GM18505 (cell line): ENCODE data around the gene ZNF641.
A peak's percentile ranks its signal among the peaks of the same experiment; 100 is the strongest.

ENCODE experiments used
- ATAC-seq: cut with Tn5 transposase; IDR thresholded peaks from one replicate; pipeline ENCODE4 v1.9.1; 2021; ENCODE audit not compliant: unreplicated experiment
- POLR2A ChIP-seq: IDR thresholded peaks from 4 replicates; pipeline ENCODE4 v1.6.1; 2011; ENCODE audit warnings: borderline replicate concordance; ENCODE audit not compliant: insufficient read depth, insufficient read length; ENCODE audit errors: extremely low read depth

Gene ZNF641

DNA sequence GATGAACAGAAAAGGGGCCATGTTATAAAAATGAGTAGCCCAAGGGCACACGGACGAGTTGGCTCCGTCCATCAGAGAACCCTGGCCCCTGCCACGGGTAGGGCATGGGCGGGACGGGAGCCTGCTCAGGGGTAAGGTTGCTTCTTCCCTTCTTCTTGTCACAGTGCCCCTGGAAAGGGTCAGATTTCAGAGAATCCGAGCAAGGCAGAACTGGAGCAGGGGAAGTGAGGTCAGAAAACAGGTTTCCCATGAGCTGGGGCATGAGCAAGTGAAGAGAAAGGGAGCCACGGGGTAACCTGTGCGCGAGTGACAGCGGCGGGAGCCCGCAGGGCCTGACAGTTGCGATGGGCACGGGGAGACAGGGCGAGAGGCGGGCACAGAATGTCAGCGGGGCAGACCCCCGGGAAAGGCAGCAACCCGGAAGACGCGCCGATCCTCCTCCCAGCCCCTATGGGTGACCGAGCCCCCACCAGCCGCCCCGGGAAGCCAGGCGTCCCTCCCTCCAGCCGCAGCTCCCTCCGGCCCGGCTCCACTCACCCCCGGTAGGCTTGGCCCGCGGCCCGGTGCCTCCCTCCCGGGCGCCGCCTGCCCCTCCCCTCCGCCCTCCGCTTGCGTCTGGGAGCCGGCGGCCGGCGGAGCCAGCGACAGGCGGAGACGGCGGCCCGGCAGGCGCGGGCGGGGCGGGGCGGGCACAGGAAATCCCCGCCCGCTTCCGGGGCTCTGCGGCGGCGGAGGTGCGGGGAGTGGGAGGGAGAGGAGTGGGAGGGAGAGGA lies at the start of gene ZNF641:
Gene ZNF641 (minus strand): TSS at position 671 of the 773 bp plus-strand sequence. CDS start 2,829 bp downstream, outside the sequence.
- ATAC-seq = peak; percentile 82

GRCh38 chr12:48390026-48390425 lies 39.3 kb upstream of the ZNF641 start:
- no peak for TF ChIP-seq POLR2A
- no peak for ATAC-seq

More for the DNA sequence above, at the start of gene ZNF641:
- peak; percentile 72 for TF ChIP-seq POLR2A

GRCh38 chr12:48389409-48389808 lies 38.7 kb upstream of the ZNF641 start:
- no peak for ATAC-seq
- no peak for TF ChIP-seq POLR2A

DNA sequence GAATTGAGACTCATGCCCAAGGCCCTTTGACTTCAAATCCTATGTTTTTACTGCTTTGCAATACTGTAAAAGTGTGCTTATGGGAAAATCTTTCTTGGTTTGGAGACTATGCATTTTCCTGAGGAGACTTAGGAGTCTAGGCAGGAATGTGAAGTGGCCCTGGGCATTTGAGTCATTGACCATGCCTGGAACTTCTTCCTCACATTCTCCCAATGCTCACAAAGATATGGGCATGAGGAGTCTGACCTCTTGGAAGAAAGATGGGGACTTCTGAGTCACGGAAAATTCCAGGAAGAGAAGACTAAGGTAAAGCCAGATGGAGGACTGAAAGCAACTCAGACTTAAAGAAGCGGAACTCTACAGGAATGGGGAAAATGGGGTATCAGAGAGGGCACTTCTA lies 38.2 kb upstream of the ZNF641 start:
- no peak for TF ChIP-seq POLR2A
- ATAC-seq = no peak

GRCh38 chr12:48388460-48388859 lies 37.7 kb upstream of the ZNF641 start:
- no peak for ATAC-seq
- TF ChIP-seq POLR2A = no peak

DNA sequence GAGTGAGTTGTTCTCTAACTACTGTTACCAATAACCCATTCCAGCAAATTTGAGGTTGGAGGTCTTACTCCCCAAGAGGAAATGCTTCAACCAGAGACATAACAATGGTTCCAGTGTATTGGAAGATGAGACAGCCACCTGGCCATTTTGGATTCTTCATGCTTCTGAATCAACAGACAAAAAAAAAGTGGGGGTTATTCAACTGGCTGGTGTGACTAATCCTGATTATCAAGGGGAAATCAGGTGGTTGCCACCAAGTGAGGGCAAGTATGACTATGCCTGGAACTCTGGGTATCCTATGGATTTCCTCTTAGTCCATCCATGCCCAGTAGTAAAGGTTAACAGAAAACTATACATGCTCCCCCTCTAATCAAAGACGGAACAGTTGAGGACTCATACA lies 29.9 kb upstream of the ZNF641 start:
- no peak for ATAC-seq

GRCh38 chr12:48379794-48380193 lies 29.1 kb upstream of the ZNF641 start:
- no peak for ATAC-seq
- TF ChIP-seq POLR2A = no peak

More for the DNA sequence above, 29.9 kb upstream of the ZNF641 start:
- no peak for TF ChIP-seq POLR2A

GRCh38 chr12:48377646-48378045 lies 26.9 kb upstream of the ZNF641 start:
- no peak for ATAC-seq
- TF ChIP-seq POLR2A = no peak

DNA sequence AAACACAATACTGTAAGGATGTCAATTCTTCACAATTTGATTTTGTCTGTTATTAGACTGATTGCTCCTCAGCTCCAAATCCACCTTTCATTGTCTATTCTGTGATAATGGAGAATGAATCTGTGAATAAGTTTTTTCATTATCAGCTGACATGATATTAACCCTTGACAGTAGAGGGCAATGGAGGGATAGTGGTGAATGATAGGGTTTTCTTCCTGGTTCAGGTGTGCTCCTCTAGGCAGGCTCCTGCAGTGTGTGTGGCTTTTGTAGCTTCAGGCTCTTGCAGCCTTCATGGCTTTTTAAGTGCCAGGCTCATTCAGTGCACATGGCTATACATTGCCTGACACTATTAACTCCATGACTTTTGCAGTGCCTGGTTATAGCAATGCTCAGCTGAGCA lies 23.4 kb upstream of the ZNF641 start:
- no peak for TF ChIP-seq POLR2A
- no peak for ATAC-seq

- ATAC-seq = no peak
- TF ChIP-seq POLR2A = no peak
Observed at GRCh38 chr12:48366131-48366530, 15.4 kb upstream of the ZNF641 start.

- no peak for TF ChIP-seq POLR2A
- no peak for ATAC-seq
Observed at GRCh38 chr12:48361664-48362339, 11.1 kb upstream of the ZNF641 start.

DNA sequence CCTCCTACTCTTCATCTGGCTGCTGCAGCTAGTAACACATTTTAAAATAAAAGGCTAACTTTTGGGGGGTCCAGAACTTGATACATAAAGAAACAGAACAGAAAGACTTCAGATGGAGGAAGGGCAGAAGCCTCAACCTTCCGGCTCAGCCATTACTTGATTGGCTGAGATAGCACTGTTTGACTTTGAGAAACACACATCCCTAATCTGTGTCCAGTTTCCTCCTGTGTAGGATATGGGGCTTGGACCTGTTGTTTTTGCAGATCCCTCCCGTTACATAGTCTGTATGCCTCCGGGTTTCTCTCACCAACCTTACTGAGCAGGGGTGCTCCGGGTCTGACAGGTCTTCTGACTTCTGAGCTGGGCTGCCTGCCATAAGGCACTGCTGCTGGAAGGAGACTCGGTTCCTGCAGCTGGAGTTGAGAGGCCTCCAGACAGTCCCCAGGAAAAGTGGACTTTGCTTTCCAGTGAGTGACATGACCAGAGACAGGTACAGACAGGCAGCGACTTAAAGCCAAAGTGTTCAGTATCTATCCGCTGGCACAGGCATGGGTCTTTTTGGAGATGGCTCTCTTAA lies 8.3 kb upstream of the ZNF641 start:
- no peak for ATAC-seq

DNA sequence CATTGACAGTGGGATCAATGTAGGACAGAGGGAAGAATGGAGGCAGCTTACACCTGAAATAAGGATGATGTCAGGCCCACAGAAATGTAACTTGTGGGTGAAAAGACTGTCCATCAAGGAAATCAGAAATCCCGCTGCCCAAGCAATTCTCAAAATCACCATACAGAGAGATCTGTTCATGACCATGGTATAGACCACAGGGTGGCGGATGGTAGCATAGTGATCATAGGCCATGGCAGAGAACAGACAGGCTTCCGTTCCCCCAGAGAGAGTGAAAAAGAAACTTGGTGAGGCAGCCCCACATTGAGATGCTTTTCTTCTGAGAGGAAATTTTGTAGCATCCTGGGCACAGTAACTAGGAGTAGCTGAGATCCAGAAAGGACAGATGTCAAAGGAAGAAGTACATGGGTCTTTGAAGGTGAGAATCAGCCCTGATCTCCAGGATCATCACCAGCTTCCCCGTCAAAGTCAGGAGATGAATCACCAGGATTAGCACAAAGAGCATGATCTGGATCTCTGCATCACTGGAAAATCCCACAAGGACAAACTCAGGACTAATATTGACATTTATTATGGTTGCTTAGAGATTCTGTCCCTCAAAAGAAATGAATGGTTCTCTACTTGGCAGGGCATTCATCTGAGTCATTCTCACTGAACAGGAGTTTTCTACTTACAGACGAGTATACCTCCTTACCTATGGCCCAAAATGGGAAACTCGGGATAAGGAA lies 5.5 kb upstream of the ZNF641 start:
- no peak for TF ChIP-seq POLR2A
- ATAC-seq = no peak

More for the DNA sequence above, 8.3 kb upstream of the ZNF641 start:
- TF ChIP-seq POLR2A = no peak
